Upper lobe of right lung (tissue), 1 donor: ENCODE data around the gene OTOF. TPM values are rescaled to one million over a fixed set of nuclear protein-coding genes. Genes with fewer than 3 reads are reported as not detected.

Experiments
- ATAC-seq: fragments of 200-7000 bp; cut with Tn5 transposase; one replicate; pipeline ENCODE4 v1.9.1; 2020; ENCODE audit warnings: mild to moderate bottlenecking, moderate library complexity
- DNase-seq: peaks from one replicate; pipeline ENCODE4 v3.0.0-alpha.2; 2020
- H3K27ac ChIP-seq: fragments of 200-600 bp; one replicate; pipeline ENCODE4 v1.8.0; 2022
- H3K27me3 ChIP-seq: fragments of 200-600 bp; one replicate; pipeline ENCODE4 v1.8.0; 2022; ENCODE audit warnings: mild to moderate bottlenecking
- H3K36me3 ChIP-seq: fragments of 200-600 bp; one replicate; pipeline ENCODE4 v1.8.0; 2022
- H3K4me1 ChIP-seq: fragments of 200-600 bp; one replicate; pipeline ENCODE4 v1.8.0; 2022
- H3K4me3 ChIP-seq: fragments of 200-600 bp; one replicate; pipeline ENCODE4 v1.8.0; 2022; ENCODE audit warnings: mild to moderate bottlenecking
- H3K9me3 ChIP-seq: fragments of 200-600 bp; one replicate; pipeline ENCODE4 v1.8.0; 2022
- intact Hi-C: fragments of 100-400 bp; cut with DNase I; formaldehyde crosslinking; loops from one replicate; pipeline ENCODE4 v1.11.0; 2022
- total RNA-seq: library from RNA; stranded (reverse); fragmentation: NEBNext Ultra II Directional; extraction: Animal tissue kit (Norgen Biotek cat#: 25700); gene quantifications from one replicate; pipeline ENCODE4 v1.2.1, GENCODE V29; 2021
- TF ChIP-seq, protein P1 (sequence below): fragments of 200-600 bp; IDR thresholded peaks from one replicate; pipeline ENCODE4 v1.8.0; 2022; ENCODE audit warnings: antibody characterized with exemption
- donor health status: DM: no; HTN: yes; CAD: no; lungs with severe emphysema.

Gene OTOF
- total RNA-seq, 1 donor from 2014 or later: 0.69 TPM

DNA sequence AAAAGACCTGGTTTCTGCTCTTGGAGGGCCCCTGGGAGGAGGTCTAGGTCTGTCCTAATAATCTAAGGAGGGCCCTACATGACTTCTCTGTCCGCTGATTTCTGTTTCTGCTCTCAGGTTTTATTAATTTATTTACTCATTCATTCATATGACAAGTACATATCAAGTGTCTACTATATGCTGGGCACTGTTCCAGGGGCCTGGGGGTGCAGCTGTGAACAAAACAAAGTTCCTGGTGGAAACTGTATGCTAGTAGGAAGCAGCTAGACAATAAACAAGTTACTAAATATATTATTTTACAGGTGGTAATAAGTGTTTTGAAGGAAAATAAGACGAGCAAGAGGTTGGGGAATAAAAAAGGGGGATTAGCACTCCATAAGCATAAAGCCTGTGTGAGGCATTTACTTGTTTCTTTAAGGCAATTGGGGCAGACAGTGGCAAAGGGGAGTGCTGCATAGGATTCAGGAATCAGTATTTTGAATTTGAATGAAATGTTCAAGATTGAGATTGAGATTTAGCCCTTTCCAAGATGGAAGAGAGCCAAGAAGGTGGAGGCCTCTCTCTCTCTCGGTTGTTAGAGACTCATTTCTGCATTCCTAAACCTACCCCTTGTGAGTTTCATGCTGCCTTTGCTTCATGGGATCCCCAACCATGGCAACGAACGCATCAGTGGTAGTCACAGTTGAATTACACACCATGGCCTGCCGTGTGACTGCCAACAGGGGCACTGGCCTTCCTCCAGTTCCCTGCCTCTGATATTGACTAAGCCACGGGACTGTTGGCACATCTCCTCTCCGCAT lies 47.9 kb downstream of the OTOF start:
- Histone ChIP-seq H3K36me3 (no peaks in the 10 kb centered on the region), H3K27me3 (no peaks in the 10 kb centered on the region), H3K9me3 (no peaks in the 10 kb centered on the region), H3K27ac (no peak overlapping the region), H3K4me1 (no peaks in the 10 kb centered on the region), H3K4me3 (no peak overlapping the region)
- DNase-seq: no peak
- ATAC-seq: no peak
- intact Hi-C loops: no loop called here
- TF ChIP-seq, protein P1, sequence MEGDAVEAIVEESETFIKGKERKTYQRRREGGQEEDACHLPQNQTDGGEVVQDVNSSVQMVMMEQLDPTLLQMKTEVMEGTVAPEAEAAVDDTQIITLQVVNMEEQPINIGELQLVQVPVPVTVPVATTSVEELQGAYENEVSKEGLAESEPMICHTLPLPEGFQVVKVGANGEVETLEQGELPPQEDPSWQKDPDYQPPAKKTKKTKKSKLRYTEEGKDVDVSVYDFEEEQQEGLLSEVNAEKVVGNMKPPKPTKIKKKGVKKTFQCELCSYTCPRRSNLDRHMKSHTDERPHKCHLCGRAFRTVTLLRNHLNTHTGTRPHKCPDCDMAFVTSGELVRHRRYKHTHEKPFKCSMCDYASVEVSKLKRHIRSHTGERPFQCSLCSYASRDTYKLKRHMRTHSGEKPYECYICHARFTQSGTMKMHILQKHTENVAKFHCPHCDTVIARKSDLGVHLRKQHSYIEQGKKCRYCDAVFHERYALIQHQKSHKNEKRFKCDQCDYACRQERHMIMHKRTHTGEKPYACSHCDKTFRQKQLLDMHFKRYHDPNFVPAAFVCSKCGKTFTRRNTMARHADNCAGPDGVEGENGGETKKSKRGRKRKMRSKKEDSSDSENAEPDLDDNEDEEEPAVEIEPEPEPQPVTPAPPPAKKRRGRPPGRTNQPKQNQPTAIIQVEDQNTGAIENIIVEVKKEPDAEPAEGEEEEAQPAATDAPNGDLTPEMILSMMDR: no peak

- Histone ChIP-seq H3K27me3 (no peaks in the 10 kb centered on the region), H3K27ac (no peak overlapping the region), H3K4me1 (no peaks in the 10 kb centered on the region), H3K9me3 (no peaks in the 10 kb centered on the region), H3K4me3 (no peak overlapping the region), H3K36me3 (no peaks in the 10 kb centered on the region)
- ATAC-seq (no peak), DNase-seq (no peak)
- intact Hi-C loops: no loop called here
- TF ChIP-seq, protein P1: no peak
Observed at GRCh38 chr2:26428846-26429245, 49.1 kb downstream of the OTOF start.

GRCh38 chr2:26424221-26424620 lies 53.7 kb downstream of the OTOF start:
- ATAC-seq (no peak), DNase-seq (no peak)
- intact Hi-C loops: no loop called here
- Histone ChIP-seq H3K27ac (no peak overlapping the region), H3K4me3 (no peak overlapping the region), H3K36me3 (no peaks in the 10 kb centered on the region), H3K9me3 (no peaks in the 10 kb centered on the region), H3K27me3 (no peaks in the 10 kb centered on the region), H3K4me1 (no peaks in the 10 kb centered on the region)
- TF ChIP-seq, protein P1: no peak

- H3K4me3 ChIP-seq: no peak overlapping the region
- no peaks in the 10 kb centered on the region for H3K9me3 ChIP-seq
- H3K27ac ChIP-seq: no peak overlapping the region
- intact Hi-C loops: no loop called here
- DNase-seq: no peak
- TF ChIP-seq, protein P1: no peak
- H3K36me3 ChIP-seq: no peaks in the 10 kb centered on the region
- no peaks in the 10 kb centered on the region for H3K4me1 ChIP-seq
- no peaks in the 10 kb centered on the region for H3K27me3 ChIP-seq
- ATAC-seq: no peak
Observed at GRCh38 chr2:26423750-26424149, 54.2 kb downstream of the OTOF start.

DNA sequence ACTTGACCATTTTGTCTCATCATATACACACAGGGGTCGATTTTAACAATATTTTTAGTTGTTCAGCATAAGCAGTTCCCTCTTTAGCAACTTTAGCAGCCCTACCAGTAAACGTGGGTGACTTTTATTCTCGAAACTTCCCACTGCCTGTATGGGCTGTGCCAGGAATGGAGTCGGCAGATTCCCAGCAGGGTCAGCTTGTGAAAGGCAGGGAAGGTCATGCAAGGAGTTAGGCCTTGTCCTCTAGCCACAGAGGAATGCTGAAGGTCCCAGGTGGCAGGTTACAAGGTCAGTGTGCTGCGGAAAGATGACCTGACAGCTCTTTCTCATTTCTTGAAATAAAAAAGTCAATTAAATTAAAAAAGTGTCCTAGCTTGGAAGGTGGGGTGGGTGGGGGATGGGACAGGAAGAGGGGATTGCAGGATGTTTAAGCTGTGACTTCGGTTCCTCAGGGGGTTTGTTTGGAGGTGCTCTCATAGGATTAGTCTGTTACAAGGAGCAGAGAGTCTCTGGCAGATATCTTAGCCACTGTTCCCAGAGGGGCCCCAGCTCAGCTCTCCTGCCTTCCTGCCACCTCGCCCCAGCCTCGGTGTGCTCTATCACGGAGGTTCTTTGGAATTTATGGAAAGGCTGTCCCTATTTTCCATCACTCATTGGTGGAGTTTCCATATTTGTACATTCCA lies 54.8 kb downstream of the OTOF start:
- DNase-seq (no peak), ATAC-seq (no peak)
- no peaks in the 10 kb centered on the region for H3K27me3 ChIP-seq
- no peaks in the 10 kb centered on the region for H3K36me3 ChIP-seq
- TF ChIP-seq, protein P1: no peak
- H3K4me3 ChIP-seq: no peak overlapping the region
- no peaks in the 10 kb centered on the region for H3K4me1 ChIP-seq
- no peak overlapping the region for H3K27ac ChIP-seq
- no peaks in the 10 kb centered on the region for H3K9me3 ChIP-seq
- intact Hi-C loops: no loop called here
